CD4-positive, alpha-beta T cell treated with Interleukin-4 for 4 hours (primary cell): ENCODE measurements around the gene EVPLL.
"Not testable (repeated sequence)": the region's sequence is repeated elsewhere in the genome, so short reads cannot be mapped to it uniquely, and the experiment has no call there.

Experiments used
- DNase-seq: peaks from one replicate; pipeline ENCODE4 v3.0.0-alpha.2; 2020

Gene EVPLL

GRCh38 chr17:18379246-18380146 lies 1.9 kb downstream of the EVPLL start:
- DNase-seq: no peak

- DNase-seq: no peak
Measured at GRCh38 chr17:18380471-18381157, 3.0 kb downstream of the EVPLL start.

- no peak for DNase-seq
Measured at GRCh38 chr17:18381158-18381952, 3.8 kb downstream of the EVPLL start.

- DNase-seq: no peak
Measured at GRCh38 chr17:18381953-18382245, 4.3 kb downstream of the EVPLL start.

- no peak for DNase-seq
Measured at GRCh38 chr17:18382441-18383078, 5.0 kb downstream of the EVPLL start.

- not testable (repeated sequence) for DNase-seq
Measured at GRCh38 chr17:18383079-18383481, 5.5 kb downstream of the EVPLL start.

- not testable (repeated sequence) for DNase-seq
Measured at GRCh38 chr17:18384271-18384670, 6.7 kb downstream of the EVPLL start.

GRCh38 chr17:18387583-18387982 lies 10.0 kb downstream of the EVPLL start:
- DNase-seq: not testable (repeated sequence)

- not testable (repeated sequence) for DNase-seq
Measured at GRCh38 chr17:18388266-18388665, 10.7 kb downstream of the EVPLL start.

GRCh38 chr17:18388728-18389127 lies 11.2 kb downstream of the EVPLL start:
- DNase-seq: not testable (repeated sequence)

GRCh38 chr17:18401872-18402590 lies 24.5 kb downstream of the EVPLL start:
- DNase-seq: not testable (repeated sequence)

GRCh38 chr17:18403166-18403565 lies 25.6 kb downstream of the EVPLL start:
- DNase-seq: not testable (repeated sequence)

GRCh38 chr17:18403604-18404003 lies 26.0 kb downstream of the EVPLL start:
- not testable (repeated sequence) for DNase-seq

- not testable (repeated sequence) for DNase-seq
Measured at GRCh38 chr17:18408906-18409305, 31.3 kb downstream of the EVPLL start.

GRCh38 chr17:18409321-18409720 lies 31.7 kb downstream of the EVPLL start:
- DNase-seq: not testable (repeated sequence)

GRCh38 chr17:18410736-18411135 lies 33.2 kb downstream of the EVPLL start:
- DNase-seq: not testable (repeated sequence)

- DNase-seq: not testable (repeated sequence)
Measured at GRCh38 chr17:18411377-18411864, 33.8 kb downstream of the EVPLL start.

- DNase-seq: peak; percentile 32
Measured at GRCh38 chr17:18412001-18412538, 34.5 kb downstream of the EVPLL start.

GRCh38 chr17:18421521-18421920 lies 43.9 kb downstream of the EVPLL start:
- DNase-seq: not testable (repeated sequence)

GRCh38 chr17:18422464-18422863 lies 44.9 kb downstream of the EVPLL start:
- DNase-seq: not testable (repeated sequence)

- DNase-seq: not testable (repeated sequence)
Measured at GRCh38 chr17:18423015-18423414, 45.4 kb downstream of the EVPLL start.
